Effector memory CD8-positive, alpha-beta T cell (primary cell): ENCODE results near the gene CENPT.
A peak's percentile ranks its signal among the peaks of the same experiment; 100 is the strongest.

Source experiments
- ATAC-seq: fragments of 150-1000 bp; cut with Tn5 transposase; replicated peaks from 2 replicates; pipeline ENCODE4 v1.10.0; 2021; ENCODE audit warnings: mild to moderate bottlenecking, moderate library complexity
- DNase-seq, 3 experiments: peaks; one replicate each; pipeline ENCODE4 v3.0.0; 2021
- H3K27ac Mint-ChIP-seq, 2 donors: one replicate each; pipeline ENCODE4 v1.8.0; 2022; ENCODE audit warnings: mild to moderate bottlenecking in 2 of 2, mixed read lengths in 2 of 2, moderate library complexity in 2 of 2
- H3K27me3 Mint-ChIP-seq, 2 donors: one replicate each; pipeline ENCODE4 v1.8.0; 2022; ENCODE audit warnings: mixed read lengths in 2 of 2
- H3K36me3 Mint-ChIP-seq: one replicate; pipeline ENCODE4 v1.8.0; 2022; ENCODE audit warnings: mild to moderate bottlenecking, moderate library complexity, mixed read lengths; ENCODE audit not compliant: insufficient read depth
- H3K4me1 Mint-ChIP-seq, 2 donors: one replicate each; pipeline ENCODE4 v1.8.0; 2022; ENCODE audit warnings: low read depth in 2 of 2, mixed read lengths in 2 of 2
- H3K4me3 Mint-ChIP-seq, 2 donors: one replicate each; pipeline ENCODE4 v1.8.0; 2022; ENCODE audit warnings: mild to moderate bottlenecking in 2 of 2, mixed read lengths in 2 of 2, moderate library complexity in 2 of 2
- H3K9me3 Mint-ChIP-seq, 2 donors: one replicate each; pipeline ENCODE4 v1.8.0; 2022; ENCODE audit warnings: mixed read lengths in 2 of 2
- total RNA-seq, 9 experiments: gene quantifications; one replicate each; lab custom pipeline; 2026; lab: John Stamatoyannopoulos, UW

The CENPT gene, protein sequence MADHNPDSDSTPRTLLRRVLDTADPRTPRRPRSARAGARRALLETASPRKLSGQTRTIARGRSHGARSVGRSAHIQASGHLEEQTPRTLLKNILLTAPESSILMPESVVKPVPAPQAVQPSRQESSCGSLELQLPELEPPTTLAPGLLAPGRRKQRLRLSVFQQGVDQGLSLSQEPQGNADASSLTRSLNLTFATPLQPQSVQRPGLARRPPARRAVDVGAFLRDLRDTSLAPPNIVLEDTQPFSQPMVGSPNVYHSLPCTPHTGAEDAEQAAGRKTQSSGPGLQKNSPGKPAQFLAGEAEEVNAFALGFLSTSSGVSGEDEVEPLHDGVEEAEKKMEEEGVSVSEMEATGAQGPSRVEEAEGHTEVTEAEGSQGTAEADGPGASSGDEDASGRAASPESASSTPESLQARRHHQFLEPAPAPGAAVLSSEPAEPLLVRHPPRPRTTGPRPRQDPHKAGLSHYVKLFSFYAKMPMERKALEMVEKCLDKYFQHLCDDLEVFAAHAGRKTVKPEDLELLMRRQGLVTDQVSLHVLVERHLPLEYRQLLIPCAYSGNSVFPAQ
- total RNA-seq: 45.7 to 122 (median 86.5) reads per million in 9 experiments

DNA sequence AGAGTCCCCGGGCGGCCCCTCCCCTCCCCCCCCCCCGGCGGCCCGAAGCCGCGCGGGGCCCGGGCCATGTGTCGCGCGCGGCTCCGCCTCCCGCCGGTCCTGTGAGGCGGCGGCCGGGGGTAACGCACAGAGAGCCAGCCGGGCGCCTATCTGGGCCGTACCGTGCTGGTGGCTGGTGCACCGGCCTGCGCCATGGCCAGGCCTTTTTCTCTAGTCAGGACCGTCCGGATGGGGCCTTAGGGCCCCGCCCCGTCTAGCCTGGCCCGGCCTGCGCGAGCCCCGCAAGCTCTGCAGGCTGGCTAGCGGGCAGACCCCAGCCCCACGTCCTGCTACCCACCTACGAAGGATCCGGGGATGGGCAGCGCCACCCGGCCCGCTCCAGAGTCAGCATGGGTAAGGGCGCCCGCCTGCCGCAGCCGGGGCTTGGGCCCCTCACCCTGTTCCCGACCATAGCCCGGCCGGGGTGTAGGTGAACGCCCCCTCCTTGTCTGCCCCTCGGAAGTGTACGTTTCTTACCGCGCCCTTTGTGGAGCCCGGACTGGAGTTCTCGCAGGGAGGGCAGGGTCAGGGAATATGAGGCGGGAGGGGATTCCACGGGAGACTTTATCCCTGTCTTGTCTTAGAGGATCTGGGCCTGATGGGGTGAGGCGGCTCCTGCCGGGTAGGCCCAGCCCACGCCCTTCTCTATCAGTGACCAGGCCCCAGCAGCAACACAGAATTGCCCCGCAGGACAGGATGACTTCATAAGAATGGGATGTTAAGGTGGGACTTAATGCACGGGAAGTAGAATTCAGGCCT, at the start of gene CENPT:
Gene CENPT (minus strand): TSS at position 630 of the 798 bp plus-strand sequence. CDS start 13,834 bp downstream, outside the sequence.
- peaks cover 27% of the 10 kb centered on the region for H3K36me3 Mint-ChIP-seq
- H3K4me1 Mint-ChIP-seq: peaks cover 36 to 38% of the 10 kb centered on the region in 2 donors
- no peaks in the 10 kb centered on the region for H3K9me3 Mint-ChIP-seq
- peak within 1 kb of the TSS; percentile 85 to 92 for H3K4me3 Mint-ChIP-seq
- ATAC-seq: peak; percentile 50
- no peaks in the 10 kb centered on the region for H3K27me3 Mint-ChIP-seq
- no peak for DNase-seq
- H3K27ac Mint-ChIP-seq: peak within 1 kb of the TSS in 1 of 2 donors; percentile 96

DNA sequence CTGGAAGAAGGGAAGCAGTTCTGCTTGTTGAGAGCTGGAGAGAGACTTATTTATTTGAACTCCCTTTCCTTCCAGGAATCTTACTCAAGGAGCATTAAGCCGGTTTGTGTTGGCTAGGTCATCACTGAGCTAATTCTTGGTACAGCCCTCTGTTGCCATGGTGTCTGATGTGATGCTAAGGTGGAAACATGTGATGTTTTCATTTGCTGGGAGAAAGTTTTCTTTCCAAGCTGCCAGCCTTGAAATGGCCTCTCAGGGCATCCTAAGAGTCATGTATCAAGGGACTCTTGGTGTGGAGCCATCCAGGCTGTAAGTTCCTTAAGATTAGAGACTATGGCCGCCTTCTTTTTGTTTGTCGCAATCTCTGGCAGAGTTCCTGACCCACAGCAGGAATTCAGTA, 49.7 kb upstream of the CENPT start:
- Mint-ChIP-seq H3K4me3 (no peak overlapping the region), H3K36me3 (peaks cover 8% of the 10 kb centered on the region), H3K4me1 (peaks cover 25 to 36% of the 10 kb centered on the region in 2 donors), H3K27ac (peak overlapping the region in 1 of 2 donors; percentile 51), H3K9me3 (no peaks in the 10 kb centered on the region), H3K27me3 (no peaks in the 10 kb centered on the region)
- no peak for ATAC-seq
- no peak for DNase-seq

DNA sequence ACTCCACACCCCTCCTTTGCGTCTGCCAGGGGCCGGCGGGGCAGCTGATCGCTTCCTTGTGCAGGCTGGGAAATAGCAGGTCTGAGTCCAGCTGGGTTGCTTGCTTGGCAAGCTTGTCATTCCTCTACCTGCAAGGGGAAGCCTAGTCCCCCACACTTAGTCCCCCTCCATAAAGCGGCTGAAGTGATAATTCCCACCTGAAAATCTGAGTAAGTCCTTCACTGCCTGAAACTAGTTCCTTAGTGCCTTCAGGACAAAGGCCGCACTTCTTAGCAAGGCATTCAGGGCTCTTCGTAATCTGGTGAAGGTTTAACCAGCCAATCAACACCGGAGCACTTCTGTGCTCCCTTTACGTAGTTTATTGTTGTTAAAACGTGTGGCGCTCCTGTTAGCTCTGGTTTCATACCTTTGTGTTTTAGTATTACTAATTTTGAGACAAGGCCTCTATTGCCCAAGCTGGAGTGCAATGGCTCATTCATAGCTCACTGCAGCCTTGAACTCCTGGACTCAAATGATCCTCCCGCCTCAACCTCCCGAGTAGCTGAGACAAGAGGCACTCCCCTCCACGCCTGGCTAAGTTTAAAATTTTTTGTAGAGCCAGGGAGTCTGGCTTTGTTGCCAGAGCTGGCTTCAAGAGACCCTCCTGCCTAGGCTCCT, 46.4 kb upstream of the CENPT start:
- no peak for ATAC-seq
- no peak for DNase-seq
- H3K27ac Mint-ChIP-seq: peak overlapping the region; percentile 95 to 97
- H3K36me3 Mint-ChIP-seq: peaks cover 8% of the 10 kb centered on the region
- no peaks in the 10 kb centered on the region for H3K9me3 Mint-ChIP-seq
- H3K4me3 Mint-ChIP-seq: peak overlapping the region; percentile 94 to 95
- H3K27me3 Mint-ChIP-seq: no peaks in the 10 kb centered on the region
- H3K4me1 Mint-ChIP-seq: peaks cover 18 to 22% of the 10 kb centered on the region in 2 donors

DNA sequence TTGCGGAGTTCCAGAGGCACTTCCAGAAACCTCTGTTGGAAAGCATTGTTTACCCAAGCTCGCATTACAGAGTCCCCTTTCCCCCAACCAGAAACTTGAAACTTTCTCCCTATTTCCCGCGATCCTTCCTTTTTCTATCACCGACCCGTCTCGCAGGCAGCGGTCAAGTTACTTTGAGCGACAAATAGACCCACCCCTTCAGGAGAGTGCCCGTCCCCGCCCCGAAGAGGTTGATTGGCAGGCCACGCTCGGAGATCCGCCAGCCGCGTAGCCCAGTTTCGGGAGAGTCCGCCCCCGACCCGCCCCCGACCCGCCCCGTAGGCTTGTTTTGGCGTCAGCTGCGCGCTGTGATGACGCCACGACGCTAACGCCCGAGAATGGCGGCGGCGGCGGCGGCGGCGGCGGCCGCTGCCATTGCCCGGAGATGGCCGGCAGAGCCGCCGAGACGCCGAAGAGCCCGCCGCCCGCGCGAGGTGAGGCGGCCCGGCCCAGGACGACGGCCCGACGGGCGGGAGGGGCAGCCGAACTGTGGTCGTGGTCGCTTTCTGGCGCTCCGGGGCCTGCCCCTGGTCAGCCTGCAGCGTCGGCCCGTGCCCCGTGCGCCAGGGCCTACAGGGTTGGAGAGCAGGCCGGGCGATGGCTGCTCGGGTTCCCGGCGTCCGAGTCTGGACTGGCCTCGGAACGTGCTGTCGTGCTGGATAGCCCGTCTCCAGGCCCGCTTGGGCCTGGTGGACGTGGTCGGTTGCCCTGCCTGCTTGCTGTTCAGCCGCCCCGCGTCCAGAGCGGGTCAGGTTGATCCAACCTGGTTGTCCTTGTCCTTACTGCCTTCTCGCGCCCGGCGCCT, 45.6 kb upstream of the CENPT start, which contains the start of gene PSKH1:
Gene PSKH1 (plus strand): TSS at position 356 of the 844 bp plus-strand sequence. CDS start 15,496 bp downstream, outside the sequence.
- Mint-ChIP-seq H3K36me3 (peaks cover 8% of the 10 kb centered on the region), H3K4me3 (peak within 1 kb of the TSS; percentile 94 to 95), H3K4me1 (peaks cover 18 to 22% of the 10 kb centered on the region in 2 donors), H3K27me3 (no peaks in the 10 kb centered on the region), H3K27ac (peak within 1 kb of the TSS; percentile 95 to 97), H3K9me3 (no peaks in the 10 kb centered on the region)
- peak; percentile 82 to 87 (median 87) for DNase-seq
- peak; percentile 98 for ATAC-seq

DNA sequence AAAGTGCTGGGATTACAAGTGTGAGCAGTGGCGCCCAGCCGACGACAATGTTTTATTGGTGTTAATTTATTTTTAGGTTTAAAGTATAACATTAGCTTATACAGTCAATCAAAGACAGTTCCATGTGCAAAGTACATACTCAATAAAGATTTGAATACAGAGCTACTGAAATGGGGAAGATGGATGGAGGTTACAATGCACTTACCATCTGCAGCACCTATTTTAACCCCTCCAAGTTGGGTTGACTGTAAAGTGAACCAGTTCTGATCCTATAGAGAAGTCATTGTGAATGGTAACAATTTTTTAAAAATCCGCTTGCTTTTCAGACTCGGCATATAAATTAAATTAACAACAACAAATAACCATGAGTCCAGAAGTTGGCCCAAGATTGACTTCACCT, 44.9 kb upstream of the CENPT start:
- H3K27me3 Mint-ChIP-seq: no peaks in the 10 kb centered on the region
- peak overlapping the region; percentile 95 to 97 for H3K27ac Mint-ChIP-seq
- peaks cover 8% of the 10 kb centered on the region for H3K36me3 Mint-ChIP-seq
- peaks cover 18 to 22% of the 10 kb centered on the region in 2 donors for H3K4me1 Mint-ChIP-seq
- ATAC-seq: no peak
- peak overlapping the region; percentile 94 to 95 for H3K4me3 Mint-ChIP-seq
- no peak for DNase-seq
- no peaks in the 10 kb centered on the region for H3K9me3 Mint-ChIP-seq

DNA sequence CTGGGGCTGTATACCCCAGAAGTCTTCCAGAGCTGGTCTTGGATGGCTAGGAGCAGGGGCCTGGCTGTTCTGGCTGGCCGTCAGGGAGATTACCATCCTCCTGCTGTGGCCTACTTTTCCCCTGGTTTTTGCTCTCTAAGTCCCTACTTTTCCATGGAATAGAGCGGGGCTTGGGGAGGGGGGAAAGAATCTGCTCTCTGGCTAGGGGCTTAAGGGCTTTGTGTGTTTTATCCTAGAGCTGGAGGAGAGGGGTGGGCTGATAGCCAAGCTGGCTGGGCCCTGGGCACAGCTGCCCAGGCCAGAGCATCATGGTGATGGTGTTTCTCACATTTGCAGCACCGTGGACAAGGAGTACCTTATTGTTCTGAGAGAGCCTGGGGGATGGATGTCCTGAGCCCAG, 40.8 kb upstream of the CENPT start:
- DNase-seq: no peak
- Mint-ChIP-seq H3K9me3 (no peaks in the 10 kb centered on the region), H3K36me3 (peaks cover 18% of the 10 kb centered on the region), H3K4me3 (no peak overlapping the region), H3K4me1 (peaks cover 5 to 7% of the 10 kb centered on the region in 2 donors), H3K27ac (no peak overlapping the region), H3K27me3 (no peaks in the 10 kb centered on the region)
- ATAC-seq: no peak

DNA sequence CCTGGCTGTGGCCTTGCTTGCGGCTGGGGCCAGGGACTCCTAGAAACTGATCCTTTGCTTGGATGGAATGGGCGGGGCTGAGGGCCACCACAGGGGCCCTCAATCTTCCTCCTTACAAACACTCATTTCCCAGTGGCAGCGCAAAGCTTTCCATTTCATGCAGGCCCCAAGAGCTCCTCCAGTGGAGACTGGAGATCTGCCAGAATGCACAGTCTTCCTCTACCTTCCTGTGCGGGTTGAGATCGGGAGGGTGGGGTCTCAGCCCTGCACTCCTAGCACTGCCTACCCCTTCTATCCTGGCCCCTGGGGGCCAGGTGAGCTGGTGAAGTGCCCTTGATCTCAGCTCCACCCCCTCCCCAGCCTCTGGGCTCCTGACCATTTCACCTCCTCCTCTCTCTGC, 38.9 kb upstream of the CENPT start:
- Mint-ChIP-seq H3K27me3 (no peaks in the 10 kb centered on the region), H3K4me3 (no peak overlapping the region), H3K36me3 (peaks cover 21% of the 10 kb centered on the region), H3K9me3 (no peaks in the 10 kb centered on the region), H3K27ac (peak overlapping the region in 1 of 2 donors; percentile 71), H3K4me1 (peaks cover 0 to 6% of the 10 kb centered on the region in 2 donors)
- ATAC-seq: no peak
- no peak for DNase-seq

DNA sequence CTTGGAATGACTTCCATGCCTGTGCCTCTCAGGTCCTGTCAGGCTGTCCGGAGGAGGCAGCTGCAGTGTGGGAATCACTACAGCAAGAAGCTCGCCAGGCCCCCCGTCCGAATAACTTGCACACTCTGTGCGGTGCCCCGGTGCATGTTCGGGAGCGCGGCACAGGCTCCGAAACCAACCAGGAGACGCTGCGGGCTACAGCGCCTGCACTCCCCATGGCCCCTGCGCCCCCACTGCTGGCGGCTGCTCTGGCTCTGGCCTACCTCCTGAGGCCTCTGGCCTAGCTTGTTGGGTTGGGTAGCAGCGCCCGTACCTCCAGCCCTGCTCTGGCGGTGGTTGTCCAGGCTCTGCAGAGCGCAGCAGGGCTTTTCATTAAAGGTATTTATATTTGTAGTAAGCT, 38.5 kb upstream of the CENPT start:
- ATAC-seq (no peak), DNase-seq (no peak)
- Mint-ChIP-seq H3K27me3 (no peaks in the 10 kb centered on the region), H3K4me3 (no peak overlapping the region), H3K4me1 (peaks cover 0 to 6% of the 10 kb centered on the region in 2 donors), H3K9me3 (no peaks in the 10 kb centered on the region), H3K27ac (no peak overlapping the region), H3K36me3 (peaks cover 24% of the 10 kb centered on the region)

DNA sequence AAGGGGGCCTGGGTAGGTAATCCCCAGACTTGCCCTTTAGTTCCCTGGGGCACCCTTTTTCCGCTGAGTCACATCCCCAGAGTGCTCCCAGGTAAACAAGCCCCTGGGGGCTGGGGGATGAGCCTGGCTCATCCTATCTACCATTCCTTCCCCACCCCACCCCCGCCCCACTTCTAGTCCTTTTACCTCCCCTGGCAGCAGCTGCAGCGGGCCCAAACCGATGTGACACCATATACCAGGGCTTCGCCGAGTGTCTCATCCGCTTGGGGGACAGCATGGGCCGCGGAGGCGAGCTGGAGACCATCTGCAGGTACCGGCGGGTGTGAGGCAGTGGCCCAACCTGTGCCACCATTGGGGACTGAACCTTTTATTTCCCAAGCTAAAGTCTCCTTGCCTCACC, 38.1 kb upstream of the CENPT start:
- Mint-ChIP-seq H3K27me3 (no peaks in the 10 kb centered on the region), H3K36me3 (peaks cover 28% of the 10 kb centered on the region), H3K9me3 (no peaks in the 10 kb centered on the region), H3K4me1 (peaks cover 0 to 6% of the 10 kb centered on the region in 2 donors), H3K27ac (no peak overlapping the region), H3K4me3 (no peak overlapping the region)
- DNase-seq (no peak), ATAC-seq (no peak)

DNA sequence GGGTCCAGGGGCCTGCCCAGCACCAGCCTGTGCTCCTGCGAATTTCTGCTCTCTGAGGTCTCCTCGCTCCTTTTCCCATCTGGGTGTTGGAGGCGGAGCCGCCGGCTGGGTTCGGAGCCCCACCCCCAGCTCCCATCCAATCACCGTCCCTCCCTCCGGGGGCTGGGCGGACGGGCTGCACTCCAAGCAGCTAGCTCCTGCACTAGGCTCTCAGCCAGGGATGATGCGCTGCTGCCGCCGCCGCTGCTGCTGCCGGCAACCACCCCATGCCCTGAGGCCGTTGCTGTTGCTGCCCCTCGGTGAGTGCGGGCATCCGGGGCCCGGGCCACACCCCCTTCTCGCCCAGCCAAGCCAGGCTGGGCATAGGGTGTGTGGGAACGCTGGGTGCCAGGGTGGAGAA, 37.2 kb upstream of the CENPT start, which contains the start of gene NRN1L:
Gene NRN1L (plus strand): TSS at position 202 of the 400 bp plus-strand sequence. CDS start 19 bp downstream, at position 221.
- Mint-ChIP-seq H3K27me3 (no peaks in the 10 kb centered on the region), H3K9me3 (no peaks in the 10 kb centered on the region), H3K4me1 (peaks cover 0 to 6% of the 10 kb centered on the region in 2 donors), H3K4me3 (no peak within 1 kb of the TSS), H3K36me3 (peaks cover 33% of the 10 kb centered on the region), H3K27ac (peak within 1 kb of the TSS in 1 of 2 donors; percentile 88)
- no peak for DNase-seq
- no peak for ATAC-seq

DNA sequence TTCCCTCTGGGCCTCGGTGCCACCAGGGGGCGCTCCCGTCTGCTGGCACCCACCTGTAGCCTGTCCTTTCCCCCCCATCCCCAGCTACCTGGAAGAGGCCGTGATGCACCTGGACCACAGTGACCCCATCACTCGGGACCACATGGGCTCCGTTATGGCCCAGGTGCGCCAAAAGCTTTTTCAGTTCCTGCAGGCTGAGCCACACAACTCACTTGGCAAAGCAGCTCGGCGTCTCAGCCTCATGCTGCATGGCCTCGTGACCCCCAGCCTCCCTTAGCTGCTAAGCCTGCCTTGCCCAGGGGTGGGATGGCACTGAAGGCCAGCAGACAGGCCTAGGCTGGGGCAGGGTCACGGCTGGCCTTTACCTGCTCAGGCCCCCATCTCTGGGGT, 36.4 kb upstream of the CENPT start:
- no peaks in the 10 kb centered on the region for H3K27me3 Mint-ChIP-seq
- ATAC-seq (peak; percentile 90), DNase-seq (peak; percentile 71 to 72 (median 72))
- peaks cover 41% of the 10 kb centered on the region for H3K36me3 Mint-ChIP-seq
- H3K9me3 Mint-ChIP-seq: no peaks in the 10 kb centered on the region
- no peak overlapping the region for H3K4me3 Mint-ChIP-seq
- peaks cover 0 to 6% of the 10 kb centered on the region in 2 donors for H3K4me1 Mint-ChIP-seq
- peak overlapping the region in 1 of 2 donors; percentile 88 for H3K27ac Mint-ChIP-seq
